Esophagus squamous epithelium (tissue), 4 donors: ENCODE data around the gene CHST11.

Source experiments
- CTCF ChIP-seq, 6 experiments: fragments of 450-650 bp in 4 of 6; fragments of 200-600 bp in 2 of 6; sonication (generic) in 2 of 6; IDR thresholded peaks; one replicate each; pipeline ENCODE4 v1.5.1; 2016 to 2019; ENCODE audit warnings: antibody characterized with exemption in 6 of 6, mild to moderate bottlenecking in 4 of 6, moderate library complexity in 4 of 6
- POLR2A ChIP-seq, 4 donors: fragments of 450-650 bp; IDR thresholded peaks; one replicate each; pipeline ENCODE4 v1.6.1; 2017; ENCODE audit warnings: antibody characterized with exemption in 4 of 4, mild to moderate bottlenecking in 4 of 4, moderate library complexity in 3 of 4

- TF ChIP-seq POLR2A (IDR thresholded peaks at IDR 0.05) = no peak
- TF ChIP-seq CTCF (IDR thresholded peaks at IDR 0.05) = no peak
Measured at GRCh38 chr12:104637604-104638003, 180.9 kb downstream of the CHST11 start.
